PFSK-1 (cell line): ENCODE results near the gene GPATCH2.

Experiments
- POLR2AphosphoS5 ChIP-seq: IDR thresholded peaks from 2 replicates; pipeline ENCODE4 v1.6.1; 2012; ENCODE audit warnings: low read depth, mild to moderate bottlenecking, control low read depth, low read length, moderate library complexity
- SIN3A ChIP-seq: IDR thresholded peaks from 2 replicates; pipeline ENCODE4 v1.6.1; 2012; ENCODE audit warnings: mild to moderate bottlenecking, low read length, moderate library complexity, borderline replicate concordance; ENCODE audit not compliant: insufficient read depth
- TAF1 ChIP-seq: IDR thresholded peaks from 2 replicates; pipeline ENCODE4 v1.6.1; 2012; ENCODE audit warnings: low read length, control low read depth, borderline replicate concordance; ENCODE audit not compliant: insufficient read depth

DNA sequence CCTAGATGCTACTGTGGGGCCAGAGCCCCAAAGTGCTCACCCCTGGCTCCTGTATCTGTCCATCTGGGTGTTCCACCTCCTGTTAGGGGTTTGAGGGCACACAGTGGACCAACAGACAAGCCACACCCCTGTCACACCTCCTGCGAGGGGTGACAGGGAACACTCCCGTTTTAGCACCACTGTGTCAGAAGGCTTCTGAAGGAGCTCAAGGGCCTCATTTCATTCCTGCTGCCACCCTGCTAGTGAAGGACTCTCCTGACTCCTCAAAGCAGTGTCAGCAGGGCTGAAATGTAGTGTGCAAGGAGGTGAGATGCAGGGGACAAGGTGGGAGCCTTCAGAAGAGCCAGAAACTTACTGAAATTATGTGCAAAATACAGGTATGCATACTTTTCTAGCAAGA lies 174.6 kb downstream of the GPATCH2 start:
- TF ChIP-seq SIN3A (no peak), POLR2AphosphoS5 (no peak), TAF1 (no peak)
